ENCODE results near the gene CRYBB2. TPM values are rescaled to one million over a fixed set of nuclear protein-coding genes. Genes with fewer than 3 reads are reported as not detected.

The CRYBB2 gene
- total and polyA plus RNA-seq, 2 donors = 0.13 TPM; not detected in 1

Small RNAs within 50 kb of the gene (small RNA-seq; reads per million reads assigned to genes)
- gene Z99916.2 = not detected

Other genes with a start within 250 kb of the CRYBB2 start
- gene CRYBB3, start 19.8 kb upstream of the CRYBB2 start, total RNA-seq = not detected
- not detected for gene CRYBB3, start 19.8 kb upstream of the CRYBB2 start, polyA plus RNA-seq